Trophoblast cell (in vitro differentiated cells and primary cell): ENCODE data around the gene FAAH.

Source experiments
- DNase-seq, 2 donors: peaks; one replicate each; pipeline ENCODE4 v3.0.0-alpha.2; 2016
- H2AFZ ChIP-seq: 2 replicates; pipeline ENCODE4 v1.6.1; 2013; ENCODE audit warnings: low read length, moderate library complexity, mild to moderate bottlenecking; ENCODE audit not compliant: insufficient read depth, poor library complexity
- H2AK5ac ChIP-seq: 2 replicates; pipeline ENCODE4 v1.6.1; 2013; ENCODE audit warnings: mild to moderate bottlenecking, low read length
- H2BK120ac ChIP-seq: 2 replicates; pipeline ENCODE4 v1.6.1; 2013; ENCODE audit warnings: low read length, mild to moderate bottlenecking, moderate library complexity; ENCODE audit not compliant: insufficient read depth, poor library complexity
- H2BK12ac ChIP-seq: 2 replicates; pipeline ENCODE4 v1.6.1; 2013; ENCODE audit warnings: mild to moderate bottlenecking, low read length, moderate library complexity
- H2BK5ac ChIP-seq: 2 replicates; pipeline ENCODE4 v1.6.1; 2013; ENCODE audit warnings: low read length, low read depth, moderate library complexity, mild to moderate bottlenecking; ENCODE audit not compliant: poor library complexity
- H3K14ac ChIP-seq: 2 replicates; pipeline ENCODE4 v1.6.1; 2013; ENCODE audit warnings: mild to moderate bottlenecking, low read length
- H3K18ac ChIP-seq: 2 replicates; pipeline ENCODE4 v1.6.1; 2013; ENCODE audit warnings: mild to moderate bottlenecking, low read length
- H3K23ac ChIP-seq: 2 replicates; pipeline ENCODE4 v1.6.1; 2013; ENCODE audit warnings: low read length
- H3K27ac ChIP-seq: 2 replicates; pipeline ENCODE4 v1.5.1; 2013; ENCODE audit warnings: low read depth, mild to moderate bottlenecking, inconsistent platforms, low read length, moderate library complexity
- H3K27me3 ChIP-seq: 2 replicates; pipeline ENCODE4 v1.6.1; 2013; ENCODE audit warnings: inconsistent platforms, mild to moderate bottlenecking, low read length, moderate library complexity; ENCODE audit not compliant: insufficient read depth
- H3K36me3 ChIP-seq, 2 experiments: 1 replicate in 1 of 2; 2 replicates in 1 of 2; pipeline ENCODE4 v1.6.1; 2013; ENCODE audit warnings: low read length in 2 of 2, mild to moderate bottlenecking in 2 of 2, moderate library complexity in 1 of 2; ENCODE audit not compliant: insufficient read depth in 2 of 2, control insufficient read depth in 1 of 2
- H3K4ac ChIP-seq: 2 replicates; pipeline ENCODE4 v1.6.1; 2013; ENCODE audit warnings: low read depth, mild to moderate bottlenecking, low read length, moderate library complexity
- H3K4me1 ChIP-seq, 2 experiments: 1 replicate in 1 of 2; 2 replicates in 1 of 2; pipeline ENCODE4 v1.6.1; 2013; ENCODE audit warnings: low read length in 2 of 2, mild to moderate bottlenecking in 2 of 2, moderate library complexity in 1 of 2; ENCODE audit not compliant: insufficient read depth in 2 of 2, control insufficient read depth in 1 of 2
- H3K4me2 ChIP-seq: 2 replicates; pipeline ENCODE4 v1.6.1; 2013; ENCODE audit warnings: inconsistent platforms, mild to moderate bottlenecking, low read length, moderate library complexity
- H3K4me3 ChIP-seq: 2 replicates; pipeline ENCODE4 v1.5.1; 2013; ENCODE audit warnings: mild to moderate bottlenecking, low read depth, low read length, inconsistent platforms
- H3K79me1 ChIP-seq: one replicate; pipeline ENCODE4 v1.6.1; 2013; ENCODE audit warnings: low read length
- H3K79me2 ChIP-seq: 2 replicates; pipeline ENCODE4 v1.6.1; 2013; ENCODE audit warnings: low read length, mild to moderate bottlenecking; ENCODE audit not compliant: control insufficient read depth, insufficient read depth, poor library complexity
- H3K9ac ChIP-seq: 2 replicates; pipeline ENCODE4 v1.6.1; 2013; ENCODE audit warnings: mild to moderate bottlenecking, low read length
- H3K9me3 ChIP-seq: 2 replicates; pipeline ENCODE4 v1.6.1; 2013; ENCODE audit warnings: low read depth, mild to moderate bottlenecking, control low read depth, inconsistent platforms, low read length; ENCODE audit not compliant: insufficient read depth
- H4K12ac ChIP-seq: 2 replicates; pipeline ENCODE4 v1.6.1; 2013; ENCODE audit warnings: low read depth, mild to moderate bottlenecking, low read length, moderate library complexity
- H4K8ac ChIP-seq: 2 replicates; pipeline ENCODE4 v1.6.1; 2013; ENCODE audit warnings: low read depth, mild to moderate bottlenecking, low read length, moderate library complexity
- H4K91ac ChIP-seq: one replicate; pipeline ENCODE4 v1.6.1; 2013; ENCODE audit warnings: low read depth, mild to moderate bottlenecking, low read length, moderate library complexity
- WGBS: extraction: QIAGEN DNeasy Blood & Tissue Kit; methylation state at CpG from one replicate; pipeline ENCODE4 v1.1.7; 2013; ENCODE audit warnings: missing lambda C conversion rate; ENCODE audit not compliant: insufficient read length, insufficient coverage; ENCODE audit errors: extremely low coverage; 5-methylcytosine and 5-hydroxymethylcytosine counted together

The FAAH gene

DNA sequence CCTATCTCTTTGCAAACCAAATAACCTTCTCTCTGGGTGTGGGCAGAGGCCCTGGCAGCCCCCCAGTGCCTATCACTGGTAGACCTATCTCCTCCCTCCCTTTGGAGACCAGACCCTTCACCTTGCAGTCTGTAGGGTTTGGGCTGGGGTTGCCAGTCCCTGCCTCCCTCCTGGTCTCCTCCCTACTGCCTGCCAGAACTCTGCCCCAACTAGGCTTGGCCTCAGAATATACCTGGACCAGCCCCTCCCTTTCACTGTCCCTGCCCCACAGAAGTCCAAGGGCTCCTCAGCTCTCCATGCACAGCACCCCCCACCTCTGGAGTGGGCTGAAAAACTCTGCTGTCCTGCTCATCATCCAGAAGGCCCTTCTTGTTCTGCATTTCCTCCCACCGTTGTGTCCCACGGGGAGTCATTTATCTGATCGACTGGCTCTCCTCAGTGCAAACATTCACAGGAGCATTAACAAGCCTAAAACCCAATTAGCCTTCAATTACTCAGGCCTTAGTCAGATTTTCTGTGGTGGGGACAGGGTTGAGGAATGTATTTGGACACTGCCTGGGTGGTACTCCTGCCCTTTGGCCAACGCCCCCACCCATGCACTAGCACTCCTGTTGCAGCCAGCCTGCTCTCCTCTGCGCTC, 67.8 kb downstream of the FAAH start:
- H3K4me2 ChIP-seq = no peak overlapping the region
- no peak overlapping the region for H3K4ac ChIP-seq
- H3K27me3 ChIP-seq = peaks cover 34% of the 10 kb centered on the region
- H3K36me3 ChIP-seq = no peaks in the 10 kb centered on the region
- no peak overlapping the region for H2AFZ ChIP-seq
- no peak overlapping the region for H4K8ac ChIP-seq
- whole genome bisulfite sequencing = no CpG with 5 or more reads among the region's 5 CpGs
- no peak overlapping the region for H2AK5ac ChIP-seq
- H2BK12ac ChIP-seq = no peak overlapping the region
- H4K91ac ChIP-seq = no peak overlapping the region
- peak overlapping the region; percentile 22 for H3K23ac ChIP-seq
- no peak overlapping the region for H3K18ac ChIP-seq
- H3K4me1 ChIP-seq = peaks cover 1 to 2% of the 10 kb centered on the region in 2 experiments
- H3K9me3 ChIP-seq = peaks cover 2% of the 10 kb centered on the region
- no peak overlapping the region for H2BK120ac ChIP-seq
- no peak overlapping the region for H4K12ac ChIP-seq
- H3K27ac ChIP-seq = no peak overlapping the region
- no peak overlapping the region for H3K9ac ChIP-seq
- H3K4me3 ChIP-seq = no peak overlapping the region
- H3K79me1 ChIP-seq = no peaks in the 10 kb centered on the region
- H3K14ac ChIP-seq = no peak overlapping the region
- H3K79me2 ChIP-seq = no peaks in the 10 kb centered on the region
- no peak for DNase-seq
- H2BK5ac ChIP-seq = no peak overlapping the region
